Activated T-helper 9 cell treated with anti-CD3 and anti-CD28 coated beads, Interleukin-2, amount 50 U/mL, for 16 hours (primary cell): ENCODE results near the gene ACAA2.
"Not testable (repeated sequence)": the region's sequence is repeated elsewhere in the genome, so short reads cannot be mapped to it uniquely, and the experiment has no call there.

ENCODE experiments used
- DNase-seq: peaks from one replicate; pipeline ENCODE4 v3.0.0-alpha.2; 2020; ENCODE audit warnings: low read depth

The ACAA2 gene

GRCh38 chr18:49812286-49813068 is 856 bp downstream of the ACAA2 start:
- no peak for DNase-seq

DNA sequence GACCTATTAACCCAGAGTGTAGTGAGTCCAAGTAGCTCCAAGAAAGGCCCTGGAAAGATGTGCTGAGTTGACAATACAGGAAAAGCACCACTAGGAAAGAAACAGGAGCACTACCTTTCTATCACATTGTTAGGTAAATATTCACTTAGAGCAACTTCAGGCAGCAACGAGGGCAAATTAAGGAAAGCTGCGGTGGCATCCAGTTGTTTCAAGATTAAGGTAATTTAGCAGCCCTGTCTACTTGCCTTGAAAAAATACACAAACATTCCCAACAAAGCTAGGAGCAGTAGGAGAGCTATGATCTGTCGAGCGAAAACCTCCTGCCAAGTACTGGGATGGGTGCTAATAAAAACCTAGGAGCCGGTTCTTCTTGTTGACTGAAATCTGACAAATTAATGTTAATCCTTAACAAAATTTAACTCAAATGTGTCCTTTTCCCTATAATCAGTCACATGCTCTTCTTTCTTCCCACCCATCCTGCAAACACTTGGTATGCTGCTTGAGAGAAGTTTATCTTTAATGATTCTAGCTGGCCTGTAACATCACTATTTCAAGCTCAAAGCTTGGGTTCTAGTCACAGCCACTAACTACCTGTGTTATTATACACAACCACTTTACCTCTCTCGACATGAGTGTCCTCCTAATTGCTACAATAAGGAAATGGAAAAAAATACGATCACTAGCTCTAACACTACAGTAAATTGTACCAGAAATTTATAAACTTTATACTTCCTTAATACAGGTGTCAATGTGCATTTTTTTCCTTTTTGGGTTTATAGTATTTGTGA is 2.0 kb downstream of the ACAA2 start:
- DNase-seq = no peak

- DNase-seq = not testable (repeated sequence)
Observed at GRCh38 chr18:49808553-49809191, 4.7 kb downstream of the ACAA2 start.

DNA sequence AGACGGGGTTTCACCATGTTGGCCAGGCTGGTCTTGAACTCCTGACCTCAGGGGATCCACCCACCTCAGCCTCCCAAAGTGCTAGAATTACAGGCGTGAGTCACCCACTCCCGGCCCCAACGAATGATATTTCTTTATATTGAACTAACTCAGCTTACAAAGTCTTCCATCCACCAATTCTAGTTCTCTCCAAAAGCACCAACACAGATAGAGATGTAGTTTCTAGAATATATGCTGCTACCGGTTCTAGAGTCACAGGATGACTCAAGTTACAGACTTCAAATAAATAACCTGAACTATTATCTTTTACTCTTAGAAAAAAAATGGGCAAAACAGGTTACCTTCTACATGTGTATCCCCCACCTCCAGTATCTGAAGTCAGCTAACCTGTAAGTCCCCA is 9.2 kb downstream of the ACAA2 start:
- no peak for DNase-seq

GRCh38 chr18:49802623-49803022 is 10.7 kb downstream of the ACAA2 start:
- DNase-seq = no peak

DNA sequence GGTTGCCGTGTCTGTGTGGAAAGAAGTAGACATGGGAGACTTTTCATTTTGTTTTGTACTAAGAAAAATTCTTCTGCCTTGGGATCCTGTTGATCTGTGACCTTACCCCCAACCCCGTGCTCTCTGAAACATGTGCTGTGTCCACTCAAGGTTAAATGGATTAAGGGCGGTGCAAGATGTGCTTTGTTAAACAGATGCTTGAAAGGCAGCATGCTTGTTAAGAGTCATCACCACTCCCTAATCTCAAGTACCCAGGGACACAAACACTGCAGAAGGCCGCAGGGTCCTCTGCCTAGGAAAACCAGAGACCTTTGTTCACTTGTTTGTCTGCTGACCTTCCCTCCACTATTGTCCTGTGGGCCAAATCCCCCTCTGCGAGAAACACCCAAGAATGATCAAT is 12.8 kb downstream of the ACAA2 start:
- DNase-seq = not testable (repeated sequence)

DNA sequence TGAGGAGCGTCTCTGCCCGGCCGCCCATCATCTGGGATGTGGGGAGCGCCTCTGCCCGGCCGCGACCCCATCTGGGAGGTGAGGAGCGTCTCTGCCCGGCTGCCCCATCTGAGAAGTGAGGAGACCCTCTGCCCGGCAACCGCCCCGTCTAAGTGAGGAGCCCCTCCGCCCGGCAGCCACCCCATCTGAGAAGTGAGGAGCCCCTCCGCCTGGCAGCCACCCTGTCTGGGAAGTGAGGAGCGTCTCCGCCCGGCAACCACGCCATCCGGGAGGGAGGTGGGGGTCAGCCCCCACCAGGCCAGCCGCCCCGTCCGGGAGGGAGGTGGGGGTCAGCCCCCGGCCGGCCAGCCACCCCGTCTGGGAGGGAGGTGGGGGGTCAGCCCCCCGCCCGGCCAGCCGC is 13.5 kb downstream of the ACAA2 start:
- DNase-seq = not testable (repeated sequence)

DNA sequence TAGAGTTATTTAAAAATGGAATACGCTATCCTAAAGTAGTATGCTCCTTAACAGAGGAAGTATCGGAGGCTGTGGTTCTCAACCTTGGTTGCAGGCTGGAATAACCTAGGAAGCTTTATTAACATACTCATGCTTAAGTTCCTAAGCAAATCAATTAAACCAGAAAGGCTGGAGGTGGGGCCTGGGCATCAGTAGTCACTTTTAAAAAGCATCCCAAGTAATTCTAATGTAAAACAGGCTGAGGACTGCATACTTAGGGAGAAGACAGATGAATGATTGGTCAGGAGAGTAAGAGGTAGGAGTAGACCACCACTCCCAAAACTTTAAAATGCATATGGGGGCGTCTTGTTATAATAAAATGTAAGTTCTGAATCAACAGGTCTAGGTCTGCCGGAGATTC is 15.3 kb downstream of the ACAA2 start:
- DNase-seq = no peak

DNA sequence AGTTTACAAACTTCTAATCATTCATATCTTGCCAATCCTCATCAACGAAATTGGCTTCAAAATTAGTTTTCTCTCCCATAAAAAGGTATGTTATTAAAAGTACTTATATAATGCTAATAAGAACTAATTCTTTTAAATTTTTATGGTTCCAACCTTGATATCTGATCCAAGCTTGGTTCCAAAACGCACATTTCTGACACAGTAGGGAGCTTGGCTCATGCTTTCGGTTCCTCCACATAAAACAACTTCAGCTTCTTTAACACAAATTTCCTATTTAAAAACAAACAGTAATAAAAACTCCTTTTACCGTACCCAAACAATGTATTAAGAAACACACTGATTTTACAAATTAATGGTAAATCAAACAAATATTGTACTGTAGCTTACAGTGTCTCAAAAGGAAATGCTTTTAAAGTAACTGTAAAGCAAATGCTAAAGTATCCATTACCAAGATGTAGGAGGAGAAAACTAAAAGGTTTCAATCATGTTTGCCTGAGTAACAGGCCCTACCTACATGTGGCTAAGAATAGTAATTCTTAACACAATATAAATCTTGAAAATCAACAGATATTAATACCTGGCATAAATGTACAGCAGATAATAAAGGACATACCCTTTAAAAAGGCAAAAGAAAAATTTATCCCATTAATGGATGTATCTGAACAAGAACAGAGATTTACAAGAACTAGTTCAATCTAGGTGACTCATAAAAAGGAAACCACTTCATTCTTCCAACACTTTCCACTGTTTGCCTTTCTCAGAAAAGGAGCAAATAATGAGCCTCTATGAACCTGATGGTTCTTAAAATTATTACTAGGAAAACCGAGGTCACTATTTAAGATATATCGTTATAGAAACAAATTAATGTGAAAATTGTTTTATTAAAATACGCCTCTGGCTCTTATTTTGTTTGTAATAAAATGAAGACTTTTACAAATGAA is 17.5 kb downstream of the ACAA2 start:
- DNase-seq = no peak

DNA sequence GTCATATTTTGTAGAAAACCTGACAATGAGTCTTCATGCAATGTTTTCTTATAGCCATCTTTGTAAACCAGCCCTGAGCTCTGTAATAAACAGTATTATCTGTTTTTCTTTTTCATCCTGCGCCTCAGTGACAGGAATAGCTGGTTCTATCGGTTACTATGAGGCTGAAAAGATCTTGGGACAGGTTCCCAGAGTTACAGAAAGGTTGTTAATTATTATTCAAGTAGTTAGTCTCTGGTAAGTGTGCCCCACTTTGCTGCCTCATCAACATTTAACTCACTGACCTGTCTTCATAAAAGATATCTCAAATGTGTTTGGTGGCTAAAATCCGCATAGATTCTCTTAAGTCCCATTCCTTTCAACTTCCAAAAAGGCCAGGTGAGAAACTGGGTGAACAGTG is 18.6 kb downstream of the ACAA2 start:
- no peak for DNase-seq

DNA sequence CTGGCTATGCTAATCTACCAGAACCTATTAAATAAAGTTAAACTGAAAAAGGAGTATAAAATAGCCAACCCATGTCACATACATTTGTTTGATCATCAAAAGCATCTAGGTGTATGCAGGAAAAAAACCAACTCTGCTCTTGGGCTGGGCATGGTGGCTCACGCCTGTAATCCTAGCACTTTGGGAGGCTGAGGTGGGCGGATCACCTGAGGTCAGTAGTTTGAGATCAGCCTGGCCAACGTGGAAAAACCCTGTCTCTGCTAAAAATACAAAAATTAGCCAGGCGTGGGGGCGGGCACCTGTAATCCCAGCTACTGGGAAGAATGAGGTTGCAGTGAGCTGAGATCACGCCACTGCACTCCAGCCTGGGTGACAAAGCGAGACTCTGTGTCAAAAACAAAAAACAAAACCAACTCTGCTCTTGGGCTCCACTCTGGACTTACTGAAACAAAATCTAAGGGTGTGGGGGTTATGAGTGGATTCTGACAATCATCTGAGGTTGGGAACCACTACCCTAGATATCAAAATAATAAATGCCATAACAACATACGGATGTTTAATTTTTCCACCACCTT is 23.7 kb downstream of the ACAA2 start:
- not testable (repeated sequence) for DNase-seq

DNA sequence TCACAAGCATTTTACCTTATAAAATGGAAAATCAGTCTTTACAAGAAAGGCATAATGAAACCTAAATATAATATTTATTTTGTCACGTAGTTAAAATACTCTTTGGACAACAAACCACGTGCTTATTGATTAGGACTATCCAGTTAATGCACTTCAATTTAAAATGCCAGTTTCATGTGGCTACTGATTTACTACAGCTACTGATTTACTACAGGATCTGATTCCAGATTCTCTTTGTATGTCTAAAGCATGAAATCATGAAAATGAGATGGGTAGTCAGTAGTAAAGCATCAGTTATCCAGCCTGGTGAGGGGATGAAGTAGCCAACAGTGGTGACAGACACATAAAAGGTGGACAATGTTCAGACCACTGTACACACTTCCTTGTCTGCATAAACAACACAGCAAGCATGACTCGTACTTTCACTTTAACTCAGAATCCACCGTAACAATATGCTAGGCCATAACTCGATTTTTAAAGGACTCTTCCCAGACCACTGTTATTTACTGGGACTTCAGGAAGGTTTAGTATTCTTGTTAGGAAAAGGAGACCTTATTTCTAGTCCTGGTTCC is 24.9 kb downstream of the ACAA2 start:
- DNase-seq = no peak

GRCh38 chr18:49786019-49786720 is 27.2 kb downstream of the ACAA2 start:
- no peak for DNase-seq

- DNase-seq = no peak
Observed at GRCh38 chr18:49784427-49785185, 28.7 kb downstream of the ACAA2 start.

GRCh38 chr18:49783631-49784030 is 29.7 kb downstream of the ACAA2 start:
- DNase-seq = not testable (repeated sequence)

- no peak for DNase-seq
Observed at GRCh38 chr18:49778826-49779465, 34.4 kb downstream of the ACAA2 start.

DNA sequence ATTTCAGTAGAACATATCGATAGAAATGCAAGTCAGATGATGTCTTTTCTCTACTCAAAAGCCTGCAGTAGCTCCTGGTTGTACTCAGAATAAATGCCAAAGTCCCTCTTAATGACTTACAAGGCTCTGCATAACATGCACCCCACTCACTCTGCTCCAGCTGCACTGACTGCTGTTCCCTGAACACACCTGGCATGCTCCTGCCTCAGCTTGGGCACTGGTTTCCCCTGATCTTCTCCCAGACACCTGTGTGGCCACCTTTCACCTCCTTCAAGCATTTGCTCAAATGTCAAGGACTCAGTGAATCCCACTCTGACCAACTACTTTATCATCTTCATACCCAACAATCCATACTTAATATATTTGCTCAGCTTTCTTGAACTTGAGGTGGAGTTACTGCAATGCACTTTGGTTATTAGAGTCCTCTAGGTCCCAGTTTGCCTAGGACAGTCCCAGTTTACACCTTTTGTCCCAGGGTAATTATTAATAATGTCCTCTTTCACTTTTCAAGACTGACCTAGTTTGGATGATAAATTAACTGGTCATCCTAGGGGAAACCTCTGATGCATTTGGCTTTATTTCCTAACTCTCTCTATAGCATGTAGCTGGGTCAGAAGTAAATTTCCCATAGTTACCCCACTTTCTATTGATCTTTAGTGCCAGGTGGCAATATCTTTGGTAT is 44.1 kb downstream of the ACAA2 start:
- no peak for DNase-seq

DNA sequence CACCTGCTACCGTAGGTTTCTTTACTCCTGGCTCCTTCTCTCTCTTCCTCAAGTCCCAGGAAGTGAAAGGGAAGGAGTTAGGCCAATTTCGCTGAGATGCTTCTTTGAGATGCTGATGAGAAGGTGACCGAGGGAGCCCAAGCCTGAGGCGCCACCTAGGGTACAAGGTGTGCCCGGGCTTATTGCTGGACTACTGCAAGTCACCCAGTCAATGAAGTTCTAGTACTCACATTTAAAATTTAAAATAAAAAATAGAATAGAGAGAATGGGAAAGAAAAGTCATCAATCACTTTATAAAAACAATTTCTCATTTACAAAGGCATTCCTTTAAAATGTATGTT is 45.3 kb downstream of the ACAA2 start:
- DNase-seq = no peak
